Transverse colon (tissue), 4 donors: Measurements from ENCODE around the gene HBEGF. TPM values are rescaled to one million over a fixed set of nuclear protein-coding genes. Genes with fewer than 3 reads are reported as not detected.
A peak's percentile ranks its signal among the peaks of the same experiment; 100 is the strongest.

Experiments used
- DNase-seq: peaks from one replicate; pipeline ENCODE4 v3.0.0-alpha.2; 2019
- H3K27ac ChIP-seq, 4 donors: fragments of 200-600 bp; sonication (generic); 2 replicates each; pipeline ENCODE4 v1.5.1; 2016 to 2018; ENCODE audit warnings: inconsistent platforms in 4 of 4
- H3K27me3 ChIP-seq: fragments of 200-600 bp; sonication (generic); 2 replicates; pipeline ENCODE4 v1.5.1; 2017; ENCODE audit warnings: inconsistent platforms
- H3K36me3 ChIP-seq, 4 donors: fragments of 200-600 bp; sonication (generic); 2 replicates each; pipeline ENCODE4 v1.5.1; 2017 to 2019; ENCODE audit warnings: inconsistent platforms in 4 of 4
- H3K4me1 ChIP-seq, 4 donors: fragments of 200-600 bp; sonication (generic); 2 replicates each; pipeline ENCODE4 v1.5.1; 2017 to 2020; ENCODE audit warnings: inconsistent platforms in 4 of 4
- H3K4me3 ChIP-seq, 4 donors: fragments of 200-600 bp; sonication (generic); 1 replicate in 1 of 4; 2 replicates in 3 of 4; pipeline versions ENCODE4 v1.5.1 to v1.6.1; 2017 to 2019; ENCODE audit warnings: inconsistent platforms in 4 of 4
- H3K9me3 ChIP-seq, 2 donors: fragments of 200-600 bp; sonication (generic); 2 replicates each; pipeline ENCODE4 v1.5.1; 2017 to 2019; ENCODE audit warnings: inconsistent platforms in 2 of 2
- CTCF ChIP-seq, 5 experiments: fragments of 200-600 bp in 3 of 5; fragments of 450-650 bp in 2 of 5; sonication (generic) in 3 of 5; IDR thresholded peaks; 1 replicate in 2 of 5; 2 replicates in 3 of 5; pipeline ENCODE4 v1.5.1; 2016 to 2017; ENCODE audit warnings: antibody characterized with exemption in 5 of 5, inconsistent platforms in 3 of 5, mild to moderate bottlenecking in 2 of 5, moderate library complexity in 1 of 5
- EP300 ChIP-seq: sonication (generic); formaldehyde crosslinking; IDR thresholded peaks from one replicate; pipeline ENCODE4 v1.6.1; 2017; ENCODE audit warnings: antibody characterized with exemption, low read depth
- POLR2A ChIP-seq: fragments of 450-650 bp; IDR thresholded peaks from one replicate; pipeline ENCODE4 v1.6.1; 2016; ENCODE audit warnings: antibody characterized with exemption, mild to moderate bottlenecking, moderate library complexity
- POLR2AphosphoS5 ChIP-seq, 3 donors: sonication (generic); formaldehyde crosslinking; IDR thresholded peaks; one replicate each; pipeline ENCODE4 v1.6.1; 2016; ENCODE audit warnings: antibody characterized with exemption in 3 of 3
- WGBS, 2 donors: methylation state at CpG; one replicate each; pipeline ENCODE4 v1.1.5; 2018; ENCODE audit warnings: low coverage in 1 of 2; 5-methylcytosine and 5-hydroxymethylcytosine counted together
- in situ Hi-C, 4 donors: fragments of 200-750 bp; cut with MboI; loops; one replicate each; pipeline versions ENCODE4 v1.15.0 to v1.15.1; 2017; ENCODE audit warnings: low sequenced_read_pairs in 3 of 4, low pct_ligation_motif_present in 1 of 4, low pct_unique_long_range_greater_than_20kb in 1 of 4
- intact Hi-C: fragments of 100-400 bp; cut with DNase I; formaldehyde crosslinking; loops from one replicate; pipeline ENCODE4 v1.15.1; 2023; ENCODE audit warnings: low total_unique reads
- total RNA-seq, 4 donors: library from RNA; depleted of rRNA; stranded (reverse); fragments of >200 nt; gene quantifications; one replicate each; pipeline ENCODE4 v1.1.0, GENCODE V29; 2016

Gene HBEGF
- total RNA-seq, 4 donors from 2014 or later: 10.5 to 40.0 (median 35.6) TPM

GRCh38 chr5:140381351-140381750 is 34.9 kb upstream of the HBEGF start:
- DNase-seq: no peak
- no peaks in the 10 kb centered on the region for H3K9me3 ChIP-seq
- WGBS, 2 donors: 82 to 88% methylated on average over 2 to 4 of the region's 4 CpGs
- H3K4me3 ChIP-seq: no peak overlapping the region
- H3K27ac ChIP-seq: no peak overlapping the region
- no peak for TF ChIP-seq CTCF (IDR thresholded peaks at IDR 0.05)
- TF ChIP-seq POLR2AphosphoS5 (IDR thresholded peaks at IDR 0.05): no peak
- TF ChIP-seq EP300: no peak
- TF ChIP-seq POLR2A: no peak
- in situ Hi-C loops: loop anchor here in 2 of 4 donors (10.0 to 25.0 kb wide), 2 partner anchors 281 to 343 kb away; partner anchors contain the start of genes DND1 (in 1 of the 2) and WDR55 (in 1 of the 2)
- no peaks in the 10 kb centered on the region for H3K27me3 ChIP-seq
- intact Hi-C loops: no loop called here
- no peaks in the 10 kb centered on the region for H3K4me1 ChIP-seq
- H3K36me3 ChIP-seq: no peaks in the 10 kb centered on the region

- H3K9me3 ChIP-seq: no peaks in the 10 kb centered on the region
- no peak overlapping the region for H3K4me3 ChIP-seq
- 4% methylated on average over 2 of the region's 2 CpGs; no CpG with 5 or more reads in 1 of the 2 donors for WGBS, 2 donors
- in situ Hi-C loops (no loop called here), intact Hi-C loops (no loop called here)
- H3K36me3 ChIP-seq: no peaks in the 10 kb centered on the region
- H3K27ac ChIP-seq: peak overlapping the region in 1 of 4 donors; percentile 41
- DNase-seq: peak; percentile 79
- peak; percentile 79 to 87 (median 82) for TF ChIP-seq CTCF (IDR thresholded peaks at IDR 0.05)
- TF ChIP-seq POLR2AphosphoS5 (IDR thresholded peaks at IDR 0.05): no peak
- H3K27me3 ChIP-seq: no peaks in the 10 kb centered on the region
- peaks cover 0 to 13% (median 5%) of the 10 kb centered on the region in 4 donors for H3K4me1 ChIP-seq
These were observed 26.6 kb upstream of the HBEGF start for GRCh38 chr5:140372971-140373487.

GRCh38 chr5:140371356-140372151 is 25.2 kb upstream of the HBEGF start:
- TF ChIP-seq POLR2A (no peak), CTCF (IDR thresholded peaks at IDR 0.05) (no peak), POLR2AphosphoS5 (IDR thresholded peaks at IDR 0.05) (peak in 1 of 3 donors; percentile 25)
- Histone ChIP-seq H3K4me1 (peaks cover 0 to 15% (median 5%) of the 10 kb centered on the region in 4 donors), H3K36me3 (no peaks in the 10 kb centered on the region), H3K27ac (peak overlapping the region in 3 of 4 donors; percentile 17 to 41 (median 41)), H3K27me3 (no peaks in the 10 kb centered on the region), H3K9me3 (no peaks in the 10 kb centered on the region), H3K4me3 (no peak overlapping the region)
- no peak for DNase-seq
- intact Hi-C loops (no loop called here), in situ Hi-C loops (no loop called here)
- 93% methylated on average over 3 of the region's 3 CpGs; no CpG with 5 or more reads in 1 of the 2 donors for WGBS, 2 donors

- Histone ChIP-seq H3K27me3 (no peaks in the 10 kb centered on the region), H3K9me3 (no peaks in the 10 kb centered on the region), H3K36me3 (no peaks in the 10 kb centered on the region), H3K4me3 (no peak overlapping the region), H3K4me1 (peaks cover 0 to 16% (median 7%) of the 10 kb centered on the region in 4 donors), H3K27ac (no peak overlapping the region)
- in situ Hi-C loops (loop anchor here in 1 of 4 donors (5.0 kb wide), 1 partner anchor 345 kb away; no protein-coding TSS in a partner anchor), intact Hi-C loops (no loop called here)
- DNase-seq: no peak
- TF ChIP-seq POLR2AphosphoS5 (IDR thresholded peaks at IDR 0.05): no peak
- TF ChIP-seq CTCF (IDR thresholded peaks at IDR 0.05): peak in 1 of 5 experiments; percentile 25
- 93 to 100% methylated on average over 1 to 8 of the region's 8 CpGs for WGBS, 2 donors
These were observed 21.0 kb upstream of the HBEGF start for GRCh38 chr5:140367256-140368013.
